Ascending aorta (tissue), 2 donors: ENCODE data around the gene ZNF385C. TPM values are rescaled to one million over a fixed set of nuclear protein-coding genes. Genes with fewer than 3 reads are reported as not detected.

Experiments
- DNase-seq, 2 donors: peaks; one replicate each; pipeline ENCODE4 v3.0.0-alpha.2; 2019; ENCODE audit warnings: low spot score in 2 of 2
- H3K27ac ChIP-seq, 2 donors: fragments of 200-600 bp; sonication (generic); one replicate each; pipeline ENCODE4 v1.5.1; 2016 to 2017; ENCODE audit warnings: mild to moderate bottlenecking in 1 of 2
- H3K27me3 ChIP-seq: fragments of 200-600 bp; sonication (generic); one replicate; pipeline ENCODE4 v1.5.1; 2017
- H3K36me3 ChIP-seq, 2 donors: fragments of 200-600 bp; sonication (generic); one replicate each; pipeline ENCODE4 v1.5.1; 2016
- H3K4me1 ChIP-seq, 2 donors: fragments of 200-600 bp; sonication (generic); one replicate each; pipeline ENCODE4 v1.5.1; 2016 to 2017; ENCODE audit warnings: mild to moderate bottlenecking in 1 of 2
- H3K4me3 ChIP-seq, 2 donors: fragments of 200-600 bp; sonication (generic); one replicate each; pipeline ENCODE4 v1.5.1; 2016 to 2017; ENCODE audit warnings: mild to moderate bottlenecking in 1 of 2
- H3K9me3 ChIP-seq, 2 donors: fragments of 200-600 bp; sonication (generic); one replicate each; pipeline ENCODE4 v1.5.1; 2016
- CTCF ChIP-seq, 3 experiments: fragments of 200-600 bp in 2 of 3; fragments of 450-650 bp in 1 of 3; sonication (generic) in 2 of 3; IDR thresholded peaks; one replicate each; pipeline ENCODE4 v1.5.1; 2016 to 2019; ENCODE audit warnings: antibody characterized with exemption in 3 of 3, mild to moderate bottlenecking in 1 of 3, moderate library complexity in 1 of 3
- intact Hi-C: fragments of 100-400 bp; cut with DNase I; formaldehyde crosslinking; loops from one replicate; pipeline ENCODE4 v1.15.1; 2023
- total RNA-seq: library from RNA; depleted of rRNA; stranded (reverse); fragments of >200 nt; gene quantifications from one replicate; pipeline ENCODE4 v1.1.0, GENCODE V29; 2016

Gene ZNF385C
- total RNA-seq, 1 donor from 2014 or later = not detected

- DNase-seq = no peak
- no peak overlapping the region for H3K27ac ChIP-seq
- H3K27me3 ChIP-seq = no peaks in the 10 kb centered on the region
- H3K4me1 ChIP-seq = peaks cover 0 to 6% of the 10 kb centered on the region in 2 donors
- intact Hi-C loops = no loop called here
- no peak overlapping the region for H3K4me3 ChIP-seq
- TF ChIP-seq CTCF (IDR thresholded peaks at IDR 0.05) = no peak
- peaks cover 45 to 53% of the 10 kb centered on the region in 2 donors for H3K36me3 ChIP-seq
- no peaks in the 10 kb centered on the region for H3K9me3 ChIP-seq
Observed at GRCh38 chr17:42002792-42003301, 95.4 kb downstream of the ZNF385C start.

GRCh38 chr17:42002175-42002791 lies 96.0 kb downstream of the ZNF385C start:
- intact Hi-C loops = no loop called here

GRCh38 chr17:42001729-42002128 lies 96.5 kb downstream of the ZNF385C start:
- Histone ChIP-seq H3K36me3 (peaks cover 56 to 64% of the 10 kb centered on the region in 2 donors), H3K27me3 (no peaks in the 10 kb centered on the region), H3K4me3 (no peak overlapping the region), H3K4me1 (peaks cover 0 to 3% of the 10 kb centered on the region in 2 donors), H3K27ac (no peak overlapping the region), H3K9me3 (no peaks in the 10 kb centered on the region)
- TF ChIP-seq CTCF (IDR thresholded peaks at IDR 0.05) = no peak
- DNase-seq = no peak
- intact Hi-C loops = no loop called here

More at GRCh38 chr17:42002175-42002791, 96.0 kb downstream of the ZNF385C start:
- no peak overlapping the region for H3K27ac ChIP-seq
- H3K27me3 ChIP-seq = no peaks in the 10 kb centered on the region
- peaks cover 0 to 3% of the 10 kb centered on the region in 2 donors for H3K4me1 ChIP-seq
- peaks cover 50 to 59% of the 10 kb centered on the region in 2 donors for H3K36me3 ChIP-seq
- H3K4me3 ChIP-seq = no peak overlapping the region
- H3K9me3 ChIP-seq = no peaks in the 10 kb centered on the region
- no peak for DNase-seq
- no peak for TF ChIP-seq CTCF (IDR thresholded peaks at IDR 0.05)

- peaks cover 67 to 76% of the 10 kb centered on the region in 2 donors for H3K36me3 ChIP-seq
- no peaks in the 10 kb centered on the region for H3K9me3 ChIP-seq
- no peaks in the 10 kb centered on the region for H3K4me1 ChIP-seq
- H3K27ac ChIP-seq = no peak overlapping the region
- intact Hi-C loops = no loop called here
- no peaks in the 10 kb centered on the region for H3K27me3 ChIP-seq
- no peak overlapping the region for H3K4me3 ChIP-seq
- TF ChIP-seq CTCF (IDR thresholded peaks at IDR 0.05) = no peak
- no peak for DNase-seq
Observed at GRCh38 chr17:42000413-42001133, 97.7 kb downstream of the ZNF385C start.

GRCh38 chr17:41998497-41998896 lies 99.8 kb downstream of the ZNF385C start:
- DNase-seq = no peak
- intact Hi-C loops = no loop called here
- Histone ChIP-seq H3K27ac (no peak overlapping the region), H3K36me3 (peaks cover 77 to 97% of the 10 kb centered on the region in 2 donors), H3K27me3 (no peaks in the 10 kb centered on the region), H3K4me1 (no peaks in the 10 kb centered on the region), H3K9me3 (no peaks in the 10 kb centered on the region), H3K4me3 (no peak overlapping the region)
- no peak for TF ChIP-seq CTCF (IDR thresholded peaks at IDR 0.05)
